ENCODE results near the gene AKT1S1.

The AKT1S1 gene

GRCh38 chr19:49847731-49848696 is 29.1 kb downstream of the AKT1S1 start:
- no peak for DNase-seq
- Histone ChIP-seq H3K4me1 (0 out of 2 replicates have a peak, but pooled peaks cover 2% of the 10 kb centered on the region), H3K36me3 (no peaks in the 10 kb centered on the region), H3K9me3 (no peaks in the 10 kb centered on the region), H3K27me3 (no peaks in the 10 kb centered on the region), H3K4me3 (ENCODE audit: low read depth, low read length) (no peak overlapping the region)
- TF ChIP-seq, protein P1, sequence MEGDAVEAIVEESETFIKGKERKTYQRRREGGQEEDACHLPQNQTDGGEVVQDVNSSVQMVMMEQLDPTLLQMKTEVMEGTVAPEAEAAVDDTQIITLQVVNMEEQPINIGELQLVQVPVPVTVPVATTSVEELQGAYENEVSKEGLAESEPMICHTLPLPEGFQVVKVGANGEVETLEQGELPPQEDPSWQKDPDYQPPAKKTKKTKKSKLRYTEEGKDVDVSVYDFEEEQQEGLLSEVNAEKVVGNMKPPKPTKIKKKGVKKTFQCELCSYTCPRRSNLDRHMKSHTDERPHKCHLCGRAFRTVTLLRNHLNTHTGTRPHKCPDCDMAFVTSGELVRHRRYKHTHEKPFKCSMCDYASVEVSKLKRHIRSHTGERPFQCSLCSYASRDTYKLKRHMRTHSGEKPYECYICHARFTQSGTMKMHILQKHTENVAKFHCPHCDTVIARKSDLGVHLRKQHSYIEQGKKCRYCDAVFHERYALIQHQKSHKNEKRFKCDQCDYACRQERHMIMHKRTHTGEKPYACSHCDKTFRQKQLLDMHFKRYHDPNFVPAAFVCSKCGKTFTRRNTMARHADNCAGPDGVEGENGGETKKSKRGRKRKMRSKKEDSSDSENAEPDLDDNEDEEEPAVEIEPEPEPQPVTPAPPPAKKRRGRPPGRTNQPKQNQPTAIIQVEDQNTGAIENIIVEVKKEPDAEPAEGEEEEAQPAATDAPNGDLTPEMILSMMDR (IDR thresholded peaks at IDR 0.05; ENCODE audit: low read depth, low read length), result no peak

- H3K4me3 ChIP-seq (ENCODE audit: low read depth, low read length), result no peak overlapping the region
- no peaks in the 10 kb centered on the region for H3K9me3 ChIP-seq
- no peaks in the 10 kb centered on the region for H3K27me3 ChIP-seq
- H3K36me3 ChIP-seq, result no peaks in the 10 kb centered on the region
- H3K4me1 ChIP-seq, result 0 out of 2 replicates have a peak, but pooled peaks cover 2% of the 10 kb centered on the region
- TF ChIP-seq, protein P1 (IDR thresholded peaks at IDR 0.05; ENCODE audit: low read depth, low read length), result no peak
- no peak for DNase-seq
Measured at GRCh38 chr19:49846408-49846807, 30.7 kb downstream of the AKT1S1 start.

DNA sequence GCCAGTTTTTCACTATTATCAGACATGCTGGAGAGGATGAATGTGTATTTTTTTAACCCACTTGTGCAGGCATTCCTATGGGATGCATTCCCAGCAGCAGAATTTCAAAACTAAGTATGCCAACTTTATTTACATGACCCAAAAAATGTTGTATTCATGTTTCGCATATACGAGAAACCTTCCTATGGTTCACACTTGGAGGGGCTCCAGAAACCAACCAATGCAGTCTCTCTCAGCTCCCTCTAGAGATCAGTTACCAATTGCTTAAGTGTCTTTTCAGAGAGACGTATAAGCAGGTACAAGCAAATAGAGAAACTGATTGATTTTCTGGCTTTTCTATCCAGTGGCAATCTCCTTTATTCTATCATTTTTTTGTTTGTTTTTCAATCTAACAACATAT is 31.7 kb downstream of the AKT1S1 start:
- Histone ChIP-seq H3K4me3 (ENCODE audit: low read depth, low read length) (no peak overlapping the region), H3K9me3 (no peaks in the 10 kb centered on the region), H3K36me3 (no peaks in the 10 kb centered on the region), H3K27me3 (no peaks in the 10 kb centered on the region), H3K4me1 (0 out of 2 replicates have a peak, but pooled peaks cover 2% of the 10 kb centered on the region)
- TF ChIP-seq, protein P1 (IDR thresholded peaks at IDR 0.05; ENCODE audit: low read depth, low read length), result 0 out of 2 replicates have a peak, but pooled peaks have one; percentile 13
- no peak for DNase-seq

GRCh38 chr19:49844138-49845095 is 32.7 kb downstream of the AKT1S1 start:
- H3K27me3 ChIP-seq, result no peaks in the 10 kb centered on the region
- no peaks in the 10 kb centered on the region for H3K9me3 ChIP-seq
- no peaks in the 10 kb centered on the region for H3K4me1 ChIP-seq
- TF ChIP-seq, protein P1 (IDR thresholded peaks at IDR 0.05; ENCODE audit: low read depth, low read length), result no peak
- no peak for DNase-seq
- H3K36me3 ChIP-seq, result peaks cover 4% of the 10 kb centered on the region
- no peak overlapping the region for H3K4me3 ChIP-seq (ENCODE audit: low read depth, low read length)

- no peaks in the 10 kb centered on the region for H3K27me3 ChIP-seq
- no peaks in the 10 kb centered on the region for H3K4me1 ChIP-seq
- peaks cover 12% of the 10 kb centered on the region for H3K36me3 ChIP-seq
- H3K9me3 ChIP-seq, result no peaks in the 10 kb centered on the region
- DNase-seq, result no peak
- H3K4me3 ChIP-seq (ENCODE audit: low read depth, low read length), result no peak overlapping the region
- TF ChIP-seq, protein P1 (IDR thresholded peaks at IDR 0.05; ENCODE audit: low read depth, low read length), result no peak
Measured at GRCh38 chr19:49843265-49843664, 33.9 kb downstream of the AKT1S1 start.
